GM13976 (cell line): ENCODE data around the gene OTX2.
A peak's percentile ranks its signal among the peaks of the same experiment; 100 is the strongest.

Source experiments
- DNase-seq: peaks from one replicate; pipeline ENCODE4 v3.0.0; 2012; ENCODE audit warnings: low spot score
- CTCF ChIP-seq: IDR thresholded peaks from 2 replicates; pipeline ENCODE4 v1.5.1; 2012; ENCODE audit warnings: borderline replicate concordance, mild to moderate bottlenecking; ENCODE audit not compliant: insufficient read depth; ENCODE audit errors: extremely low read depth, missing control alignments, control extremely low read depth
- in situ Hi-C: fragments of 300-500 bp; cut with MboI; formaldehyde crosslinking; loops from one replicate; pipeline ENCODE4 v1.12.0; 2022; ENCODE audit warnings: low sequenced_read_pairs, mixed read lengths, inconsistent platforms; ENCODE audit not compliant: unreplicated experiment

OTX2 gene

DNA sequence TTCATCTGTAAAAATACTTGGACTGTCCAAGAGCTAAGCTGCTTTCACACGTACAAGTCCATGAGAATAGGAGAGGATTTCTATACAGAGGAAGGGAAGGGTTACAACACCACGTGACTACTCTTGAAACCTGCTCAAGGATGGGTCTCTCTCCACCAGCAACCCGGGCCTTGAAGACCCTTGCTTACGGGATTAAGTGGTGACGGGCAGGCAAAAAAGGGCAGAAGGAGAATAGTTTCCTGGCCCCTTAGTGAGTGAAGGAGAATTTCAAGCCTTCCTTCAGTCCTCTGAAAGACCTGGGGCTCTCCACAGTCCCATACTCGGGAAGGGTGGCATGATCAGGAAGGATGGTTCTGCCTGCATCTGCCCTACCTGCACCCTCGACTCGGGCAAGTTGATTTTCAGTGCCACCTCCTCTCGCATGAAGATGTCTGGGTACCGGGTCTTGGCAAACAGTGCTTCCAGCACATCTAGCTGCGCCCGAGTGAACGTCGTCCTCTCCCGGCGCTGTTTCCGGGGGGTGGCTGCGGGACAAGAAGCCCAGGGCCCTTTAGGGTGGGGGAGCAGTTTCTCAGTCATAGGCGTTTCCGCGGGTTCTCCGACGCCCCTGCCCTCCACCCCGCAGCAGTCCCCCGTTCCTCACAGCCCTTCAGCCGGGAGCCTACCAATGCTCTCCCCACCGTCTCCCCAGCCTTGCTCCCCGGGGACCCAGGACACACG lies 6.3 kb downstream of the OTX2 start:
- DNase-seq, result no peak
- in situ Hi-C loops, result no loop called here
- TF ChIP-seq CTCF, result no peak

GRCh38 chr14:56801920-56802319 lies 8.4 kb downstream of the OTX2 start:
- in situ Hi-C loops, result no loop called here
- DNase-seq, result no peak
- no peak for TF ChIP-seq CTCF

DNA sequence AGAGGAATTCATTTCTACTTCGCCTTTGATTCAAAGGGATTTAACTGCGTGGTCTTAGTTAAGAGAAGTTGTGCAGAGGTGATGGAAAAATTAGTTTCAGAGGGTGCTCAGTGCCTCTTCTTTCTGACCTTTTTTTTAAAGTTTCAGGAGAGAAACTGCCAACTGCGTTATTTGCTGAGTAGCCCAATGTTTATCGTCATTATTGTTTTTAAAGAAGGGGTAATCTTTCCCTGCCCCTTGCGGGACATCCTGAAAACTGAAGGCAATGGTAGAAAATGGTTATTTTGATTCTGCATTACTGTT lies 11.0 kb downstream of the OTX2 start:
- no peak for DNase-seq
- TF ChIP-seq CTCF, result no peak
- in situ Hi-C loops, result no loop called here

DNA sequence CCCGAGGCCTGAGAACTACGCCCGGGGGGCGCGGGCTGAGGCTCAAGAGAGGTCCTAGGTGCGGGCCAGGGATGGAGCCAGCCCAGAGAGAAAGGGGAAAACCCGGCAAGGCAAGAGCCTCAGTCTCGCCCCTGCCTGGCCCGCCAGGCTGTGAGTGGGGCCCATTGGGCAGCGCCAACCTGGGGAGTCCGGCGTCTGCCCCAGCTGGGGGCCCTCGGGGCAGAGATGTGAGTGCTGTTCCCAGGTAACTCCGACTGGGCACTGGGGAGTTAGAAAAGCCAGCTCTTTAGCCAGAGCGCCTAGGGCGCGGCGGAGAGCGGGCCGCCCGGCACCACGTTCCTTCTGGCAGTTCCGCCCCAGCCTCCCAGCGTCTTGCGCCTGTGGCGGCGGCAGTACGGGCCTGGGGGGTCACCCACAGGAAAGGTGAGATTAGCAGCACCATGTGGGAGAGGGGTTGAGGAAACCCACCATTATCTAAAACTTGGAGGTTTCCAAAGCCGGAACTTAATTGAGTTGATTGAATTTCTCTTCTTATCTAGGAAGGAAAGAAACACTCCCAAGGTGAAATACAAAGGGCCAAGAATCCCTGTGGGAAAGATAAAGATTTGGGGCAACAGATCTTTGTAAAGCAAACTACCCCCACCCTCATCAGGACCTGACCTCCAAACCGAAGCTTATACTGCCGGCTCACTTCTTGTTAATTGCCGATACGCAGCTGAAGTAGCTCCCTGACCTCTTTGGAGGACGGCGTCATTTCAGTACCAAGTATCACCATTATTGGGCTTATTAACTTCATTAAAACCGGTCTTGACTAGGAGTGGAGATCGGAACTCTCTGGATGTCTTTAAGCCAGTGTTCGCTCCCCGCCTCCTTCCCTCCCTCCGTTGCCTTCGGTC lies 11.6 kb downstream of the OTX2 start:
- no peak for TF ChIP-seq CTCF
- peak; percentile 19 for DNase-seq
- in situ Hi-C loops, result no loop called here

- in situ Hi-C loops, result no loop called here
- TF ChIP-seq CTCF, result no peak
Measured at GRCh38 chr14:56797569-56798446, 12.5 kb downstream of the OTX2 start.

DNA sequence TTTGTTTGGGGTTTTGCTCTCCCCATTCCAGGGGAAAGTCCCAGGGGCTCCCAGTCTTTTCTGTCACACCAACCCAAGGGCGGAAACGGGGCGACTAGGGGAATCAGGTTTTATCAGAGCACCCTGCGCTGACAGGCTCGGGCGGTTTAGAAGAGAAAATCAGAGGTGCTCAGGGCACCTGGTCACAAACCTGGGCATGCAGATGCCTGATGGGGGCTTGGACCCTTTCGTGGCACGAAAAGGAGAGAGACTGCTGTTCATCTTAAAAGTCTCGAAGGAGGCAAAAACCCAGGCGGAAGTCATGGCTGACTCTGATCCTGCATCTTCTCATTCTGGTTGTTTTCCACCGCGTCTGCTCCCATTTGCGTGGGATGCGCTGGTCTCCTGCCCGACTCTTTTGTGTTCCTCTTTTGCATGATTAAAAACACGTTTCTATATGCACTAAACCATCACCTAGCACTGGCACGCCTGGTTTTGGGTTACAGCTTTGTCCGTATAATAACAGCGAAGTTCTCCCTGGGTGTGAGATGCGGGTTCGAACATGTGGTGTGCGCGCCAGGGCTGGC lies 13.2 kb downstream of the OTX2 start:
- DNase-seq, result peak; percentile 25
- no peak for TF ChIP-seq CTCF
- in situ Hi-C loops, result no loop called here

More at GRCh38 chr14:56797569-56798446, 12.5 kb downstream of the OTX2 start:
- peak; percentile 34 for DNase-seq
